Gastroesophageal sphincter (tissue), 4 donors: ENCODE results near the gene IL33. TPM values are rescaled to one million over a fixed set of nuclear protein-coding genes. Genes with fewer than 3 reads are reported as not detected.

ENCODE experiments used
- ATAC-seq: fragments of 150-250 bp; one replicate; pipeline ENCODE4 v1.9.1; 2016; ENCODE audit warnings: mild to moderate bottlenecking, moderate library complexity
- H3K27ac ChIP-seq, 4 donors: fragments of 200-600 bp; sonication (generic) in 3 of 4; 1 replicate in 3 of 4; 2 replicates in 1 of 4; pipeline ENCODE4 v1.5.1; 2016 to 2019
- H3K27me3 ChIP-seq: fragments of 200-600 bp; sonication (generic); one replicate; pipeline ENCODE4 v1.5.1; 2019
- H3K36me3 ChIP-seq, 2 donors: fragments of 200-600 bp; sonication (generic); one replicate each; pipeline ENCODE4 v1.5.1; 2019; ENCODE audit warnings: control low read depth in 1 of 2
- H3K4me1 ChIP-seq, 3 donors: fragments of 200-600 bp; sonication (generic); 1 replicate in 2 of 3; 2 replicates in 1 of 3; pipeline ENCODE4 v1.5.1; 2016 to 2019; ENCODE audit warnings: control low read depth in 2 of 3
- H3K4me3 ChIP-seq, 2 donors: fragments of 200-600 bp; sonication (generic); one replicate each; pipeline ENCODE4 v1.5.1; 2019; ENCODE audit warnings: mild to moderate bottlenecking in 1 of 2, moderate library complexity in 1 of 2
- H3K9me3 ChIP-seq, 3 donors: fragments of 200-600 bp; sonication (generic); one replicate each; pipeline ENCODE4 v1.5.1; 2017 to 2019; ENCODE audit warnings: control low read depth in 2 of 3
- EP300 ChIP-seq: sonication (generic); formaldehyde crosslinking; IDR thresholded peaks from one replicate; pipeline ENCODE4 v1.6.1; 2017; ENCODE audit warnings: antibody characterized with exemption, mild to moderate bottlenecking
- POLR2A ChIP-seq, 2 donors: fragments of 450-650 bp; IDR thresholded peaks; one replicate each; pipeline ENCODE4 v1.6.1; 2017; ENCODE audit warnings: antibody characterized with exemption in 2 of 2, mild to moderate bottlenecking in 2 of 2, moderate library complexity in 1 of 2
- POLR2AphosphoS5 ChIP-seq: sonication (generic); formaldehyde crosslinking; IDR thresholded peaks from one replicate; pipeline ENCODE4 v1.6.1; 2017; ENCODE audit warnings: antibody characterized with exemption
- WGBS, 2 donors: methylation state at CpG; one replicate each; pipeline ENCODE4 v1.1.5; 2018; ENCODE audit warnings: low coverage in 1 of 2; 5-methylcytosine and 5-hydroxymethylcytosine counted together
- total RNA-seq, 4 donors: library from RNA; depleted of rRNA; stranded (reverse); fragments of >200 nt; gene quantifications; one replicate each; pipeline ENCODE4 v1.1.0, GENCODE V29; 2016
- TF ChIP-seq, protein P1 (sequence below), 4 experiments: fragments of 200-600 bp in 2 of 4; fragments of 450-650 bp in 2 of 4; sonication (generic) in 1 of 4; IDR thresholded peaks; one replicate each; pipeline ENCODE4 v1.5.1; 2017 to 2019; ENCODE audit warnings: antibody characterized with exemption in 4 of 4, mild to moderate bottlenecking in 2 of 4, moderate library complexity in 2 of 4

The IL33 gene
- total RNA-seq, 4 donors from 2014 or later = 43.6 to 145 (median 77.8) TPM

DNA sequence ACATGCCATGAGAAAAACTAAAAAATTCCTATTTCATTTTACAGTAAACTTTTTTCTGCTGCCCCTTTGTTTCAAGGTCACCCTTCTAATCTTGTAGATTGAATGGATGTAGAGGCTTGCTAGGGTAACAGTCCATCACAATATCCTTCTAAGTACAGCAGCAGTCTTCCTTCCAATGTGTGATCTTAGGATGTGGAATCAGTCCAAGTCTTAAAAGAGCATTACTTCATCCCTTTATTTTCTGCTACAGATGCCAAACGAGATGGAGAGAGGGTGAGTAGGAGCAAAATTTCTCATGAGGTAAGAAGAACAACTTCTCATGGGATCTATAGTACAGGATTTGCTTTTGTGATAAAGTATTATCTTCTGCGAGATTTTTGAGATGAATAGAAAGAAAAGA, 704 bp upstream of the IL33 start:
- peak overlapping the region in 1 of 2 donors; percentile 50 for H3K4me3 ChIP-seq
- H3K36me3 ChIP-seq = no peaks in the 10 kb centered on the region
- peak overlapping the region; percentile 71 to 85 (median 81) for H3K27ac ChIP-seq
- WGBS, 2 donors = 21 to 24% methylated on average over 2 of the region's 2 CpGs
- ATAC-seq = peak; percentile 37
- H3K27me3 ChIP-seq = no peaks in the 10 kb centered on the region
- H3K4me1 ChIP-seq = peaks cover 5 to 38% (median 7%) of the 10 kb centered on the region in 3 donors
- TF ChIP-seq POLR2AphosphoS5 = no peak
- TF ChIP-seq EP300 = no peak
- no peak for TF ChIP-seq POLR2A (IDR thresholded peaks at IDR 0.05)
- TF ChIP-seq, protein P1, sequence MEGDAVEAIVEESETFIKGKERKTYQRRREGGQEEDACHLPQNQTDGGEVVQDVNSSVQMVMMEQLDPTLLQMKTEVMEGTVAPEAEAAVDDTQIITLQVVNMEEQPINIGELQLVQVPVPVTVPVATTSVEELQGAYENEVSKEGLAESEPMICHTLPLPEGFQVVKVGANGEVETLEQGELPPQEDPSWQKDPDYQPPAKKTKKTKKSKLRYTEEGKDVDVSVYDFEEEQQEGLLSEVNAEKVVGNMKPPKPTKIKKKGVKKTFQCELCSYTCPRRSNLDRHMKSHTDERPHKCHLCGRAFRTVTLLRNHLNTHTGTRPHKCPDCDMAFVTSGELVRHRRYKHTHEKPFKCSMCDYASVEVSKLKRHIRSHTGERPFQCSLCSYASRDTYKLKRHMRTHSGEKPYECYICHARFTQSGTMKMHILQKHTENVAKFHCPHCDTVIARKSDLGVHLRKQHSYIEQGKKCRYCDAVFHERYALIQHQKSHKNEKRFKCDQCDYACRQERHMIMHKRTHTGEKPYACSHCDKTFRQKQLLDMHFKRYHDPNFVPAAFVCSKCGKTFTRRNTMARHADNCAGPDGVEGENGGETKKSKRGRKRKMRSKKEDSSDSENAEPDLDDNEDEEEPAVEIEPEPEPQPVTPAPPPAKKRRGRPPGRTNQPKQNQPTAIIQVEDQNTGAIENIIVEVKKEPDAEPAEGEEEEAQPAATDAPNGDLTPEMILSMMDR (IDR thresholded peaks at IDR 0.05) = no peak
- H3K9me3 ChIP-seq = peaks cover 0 to 11% (median 0%) of the 10 kb centered on the region in 3 donors

DNA sequence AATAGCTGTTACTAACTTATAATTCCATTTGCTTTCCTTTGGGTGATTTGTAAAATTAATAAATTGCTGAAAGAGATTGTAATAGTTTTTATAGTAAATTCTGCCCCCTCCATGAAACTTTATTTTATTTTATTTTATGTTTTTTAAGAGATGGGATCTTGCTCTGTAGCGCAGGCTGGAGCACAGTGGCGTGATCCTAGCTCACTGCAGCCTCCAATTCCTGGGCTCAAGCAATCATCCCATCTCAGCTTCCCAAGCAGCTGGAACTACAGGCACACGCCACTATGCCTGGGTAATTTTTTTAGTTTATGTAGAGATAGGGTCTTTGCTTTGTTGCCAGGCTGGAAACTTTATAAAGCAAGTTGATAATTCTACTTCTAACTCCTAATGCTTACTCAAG, 395 bp downstream of the IL33 start:
- ATAC-seq = no peak
- TF ChIP-seq POLR2AphosphoS5 = no peak
- TF ChIP-seq EP300 = no peak
- no peak for TF ChIP-seq POLR2A (IDR thresholded peaks at IDR 0.05)
- TF ChIP-seq, protein P1 (IDR thresholded peaks at IDR 0.05) = no peak

DNA sequence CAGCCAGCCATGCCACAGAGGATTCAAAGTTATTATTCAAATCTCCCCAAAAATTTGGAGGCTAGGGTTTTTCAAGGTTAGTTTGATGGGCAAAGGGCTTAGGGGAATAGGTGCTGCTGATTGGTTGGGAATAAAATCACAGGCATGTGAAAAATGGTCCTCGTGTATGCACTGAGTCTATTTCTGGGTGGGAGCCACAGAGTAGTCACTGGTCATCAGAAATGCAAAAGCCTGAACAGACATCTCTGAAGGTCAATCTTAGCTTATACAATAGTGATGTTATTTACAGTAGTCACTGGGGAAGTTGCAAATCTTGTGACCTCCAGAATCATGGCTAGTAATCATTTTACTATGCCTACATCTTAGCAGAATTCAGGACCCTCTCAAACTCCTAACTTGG, 1.3 kb downstream of the IL33 start:
- H3K36me3 ChIP-seq = no peaks in the 10 kb centered on the region
- H3K27me3 ChIP-seq = no peaks in the 10 kb centered on the region
- H3K4me1 ChIP-seq = peaks cover 8 to 59% (median 19%) of the 10 kb centered on the region in 3 donors
- H3K4me3 ChIP-seq = peak overlapping the region; percentile 50 to 63
- H3K9me3 ChIP-seq = no peaks in the 10 kb centered on the region
- H3K27ac ChIP-seq = peak overlapping the region; percentile 78 to 87 (median 84)
- WGBS, 2 donors = 20 to 31% methylated on average over 1 of the region's 1 CpG
- no peak for ATAC-seq
- TF ChIP-seq POLR2AphosphoS5 (no peak), POLR2A (IDR thresholded peaks at IDR 0.05) (no peak), EP300 (no peak)
- TF ChIP-seq, protein P1 (IDR thresholded peaks at IDR 0.05) = no peak

More for the DNA sequence above, 395 bp downstream of the IL33 start:
- Histone ChIP-seq H3K9me3 (peaks cover 0 to under 1% (median 0%) of the 10 kb centered on the region in 3 donors), H3K4me3 (peak overlapping the region; percentile 50 to 63), H3K27ac (peak overlapping the region; percentile 78 to 87 (median 84)), H3K36me3 (no peaks in the 10 kb centered on the region), H3K4me1 (peaks cover 8 to 49% (median 11%) of the 10 kb centered on the region in 3 donors), H3K27me3 (no peaks in the 10 kb centered on the region)
- 38 to 47% methylated on average over 3 of the region's 3 CpGs for WGBS, 2 donors

DNA sequence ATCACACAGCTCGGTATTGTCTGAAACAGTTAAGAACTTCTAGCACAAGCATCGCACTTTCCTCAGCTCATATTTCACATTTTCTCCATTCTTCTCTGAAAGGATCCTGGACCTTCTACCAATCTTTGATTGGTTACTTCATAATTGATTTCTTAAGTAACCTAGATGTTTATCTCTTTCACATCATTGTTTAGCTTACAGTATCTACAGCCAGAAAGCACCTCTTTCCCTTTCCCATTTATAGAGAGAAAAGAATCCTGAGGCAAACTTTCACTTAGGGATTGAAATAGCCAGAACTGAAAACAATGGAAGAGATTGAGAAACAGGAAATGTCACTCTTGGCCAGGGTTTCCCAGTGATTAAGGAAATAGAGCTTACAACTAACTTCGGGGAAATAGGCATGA, 2.5 kb downstream of the IL33 start:
- TF ChIP-seq POLR2AphosphoS5 = peak; percentile 90
- TF ChIP-seq EP300 = no peak
- TF ChIP-seq, protein P1 (IDR thresholded peaks at IDR 0.05) = no peak
- Histone ChIP-seq H3K36me3 (no peaks in the 10 kb centered on the region), H3K27ac (peak overlapping the region; percentile 78 to 87 (median 84)), H3K9me3 (no peaks in the 10 kb centered on the region), H3K4me3 (peak overlapping the region; percentile 50 to 63), H3K27me3 (no peaks in the 10 kb centered on the region), H3K4me1 (peaks cover 12 to 70% (median 25%) of the 10 kb centered on the region in 3 donors)
- ATAC-seq = peak; percentile 85
- 0 to 7% methylated on average over 3 of the region's 3 CpGs for WGBS, 2 donors

DNA sequence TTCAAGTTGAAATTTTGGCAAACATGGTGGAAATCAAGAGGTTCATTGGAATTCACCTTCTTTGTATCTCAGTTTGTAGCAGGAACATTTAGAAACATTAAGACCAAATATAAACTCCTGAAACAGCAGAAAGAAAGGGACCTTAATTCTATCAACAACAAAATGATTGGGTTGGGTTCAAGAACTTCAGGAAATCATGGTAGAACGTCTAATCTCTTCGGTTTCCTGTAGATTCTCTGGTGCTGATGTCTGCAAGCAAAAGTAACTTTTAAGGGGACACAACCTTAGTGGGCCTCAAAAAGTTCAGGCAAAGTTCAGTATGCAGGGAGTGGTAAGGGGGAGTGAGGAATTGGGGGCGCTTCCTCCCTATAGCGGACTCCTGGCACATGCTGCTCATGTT, 3.4 kb downstream of the IL33 start:
- 70 to 78% methylated on average over 3 to 4 of the region's 4 CpGs for WGBS, 2 donors
- Histone ChIP-seq H3K4me3 (no peak overlapping the region), H3K4me1 (peaks cover 16 to 78% (median 25%) of the 10 kb centered on the region in 3 donors), H3K27ac (peak overlapping the region; percentile 74 to 86 (median 81)), H3K36me3 (no peaks in the 10 kb centered on the region), H3K27me3 (no peaks in the 10 kb centered on the region), H3K9me3 (no peaks in the 10 kb centered on the region)
- TF ChIP-seq POLR2AphosphoS5 (no peak), EP300 (no peak), POLR2A (IDR thresholded peaks at IDR 0.05) (no peak)
- TF ChIP-seq, protein P1 (IDR thresholded peaks at IDR 0.05) = no peak
- no peak for ATAC-seq
